GM20431 (cell line): ENCODE results near the gene HOXC5.
"Not testable (repeated sequence)": the region's sequence is repeated elsewhere in the genome, so short reads cannot be mapped to it uniquely, and the experiment has no call there.

Experiments used
- in situ Hi-C: fragments of 300-500 bp; cut with MseI, MboI; formaldehyde crosslinking; loops from one replicate; pipeline ENCODE4 v1.15.0; 2020; ENCODE audit warnings: low sequenced_read_pairs; ENCODE audit not compliant: unreplicated experiment

HOXC5 gene

DNA sequence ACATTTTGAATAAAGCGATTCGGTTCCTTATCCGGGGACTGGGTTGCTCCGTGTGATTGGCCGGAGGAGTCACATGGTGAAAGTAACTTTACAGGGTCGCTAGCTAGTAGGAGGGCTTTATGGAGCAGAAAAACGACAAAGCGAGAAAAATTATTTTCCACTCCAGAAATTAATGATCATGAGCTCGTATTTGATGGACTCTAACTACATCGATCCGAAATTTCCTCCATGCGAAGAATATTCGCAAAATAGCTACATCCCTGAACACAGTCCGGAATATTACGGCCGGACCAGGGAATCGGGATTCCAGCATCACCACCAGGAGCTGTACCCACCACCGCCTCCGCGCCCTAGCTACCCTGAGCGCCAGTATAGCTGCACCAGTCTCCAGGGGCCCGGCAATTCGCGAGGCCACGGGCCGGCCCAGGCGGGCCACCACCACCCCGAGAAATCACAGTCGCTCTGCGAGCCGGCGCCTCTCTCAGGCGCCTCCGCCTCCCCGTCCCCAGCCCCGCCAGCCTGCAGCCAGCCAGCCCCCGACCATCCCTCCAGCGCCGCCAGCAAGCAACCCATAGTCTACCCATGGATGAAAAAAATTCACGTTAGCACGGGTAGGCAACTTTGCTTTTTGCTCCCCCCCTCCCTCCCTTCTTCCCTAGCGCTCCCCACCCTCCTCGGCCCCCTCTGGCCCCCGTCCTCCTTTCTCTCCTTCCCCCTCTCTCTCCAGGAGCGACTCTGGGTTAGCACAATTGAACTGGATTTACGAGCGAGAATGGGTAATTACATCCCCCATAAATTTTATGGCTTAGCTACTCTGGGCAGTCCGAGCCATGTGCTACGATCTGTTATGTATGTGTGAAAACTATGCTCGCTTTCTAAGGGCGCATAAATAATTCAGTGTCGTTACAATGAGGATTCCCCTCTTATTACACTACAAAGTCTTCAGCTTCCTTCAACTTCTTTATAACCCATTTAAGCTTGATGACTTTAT is 21.2 kb downstream of the HOXC5 start, which contains the start of gene HOXC4:
Gene HOXC4, plus strand, starts transcription at position 85 of the 991 bp plus-strand sequence. Its CDS starts 88 bp downstream, at position 173.
- in situ Hi-C loops: no loop called here

DNA sequence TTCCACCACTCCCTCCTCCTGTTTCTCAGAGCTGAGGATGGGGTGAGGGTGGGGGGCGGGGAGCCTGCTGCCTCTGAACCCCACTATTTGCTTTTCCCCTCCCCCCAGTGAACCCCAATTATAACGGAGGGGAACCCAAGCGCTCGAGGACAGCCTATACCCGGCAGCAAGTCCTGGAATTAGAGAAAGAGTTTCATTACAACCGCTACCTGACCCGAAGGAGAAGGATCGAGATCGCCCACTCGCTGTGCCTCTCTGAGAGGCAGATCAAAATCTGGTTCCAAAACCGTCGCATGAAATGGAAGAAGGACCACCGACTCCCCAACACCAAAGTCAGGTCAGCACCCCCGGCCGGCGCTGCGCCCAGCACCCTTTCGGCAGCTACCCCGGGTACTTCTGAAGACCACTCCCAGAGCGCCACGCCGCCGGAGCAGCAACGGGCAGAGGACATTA is 21.9 kb downstream of the HOXC5 start:
- in situ Hi-C loops: no loop called here

DNA sequence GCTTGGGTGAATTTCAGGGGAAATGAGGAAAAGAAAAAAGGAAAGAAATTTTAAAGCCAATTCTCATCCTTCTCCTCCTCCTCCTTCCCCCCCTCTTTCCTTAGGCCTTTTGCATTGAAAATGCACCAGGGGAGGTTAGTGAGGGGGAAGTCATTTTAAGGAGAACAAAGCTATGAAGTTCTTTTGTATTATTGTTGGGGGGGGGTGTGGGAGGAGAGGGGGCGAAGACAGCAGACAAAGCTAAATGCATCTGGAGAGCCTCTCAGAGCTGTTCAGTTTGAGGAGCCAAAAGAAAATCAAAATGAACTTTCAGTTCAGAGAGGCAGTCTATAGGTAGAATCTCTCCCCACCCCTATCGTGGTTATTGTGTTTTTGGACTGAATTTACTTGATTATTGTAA is 22.7 kb downstream of the HOXC5 start:
- in situ Hi-C loops: no loop called here

DNA sequence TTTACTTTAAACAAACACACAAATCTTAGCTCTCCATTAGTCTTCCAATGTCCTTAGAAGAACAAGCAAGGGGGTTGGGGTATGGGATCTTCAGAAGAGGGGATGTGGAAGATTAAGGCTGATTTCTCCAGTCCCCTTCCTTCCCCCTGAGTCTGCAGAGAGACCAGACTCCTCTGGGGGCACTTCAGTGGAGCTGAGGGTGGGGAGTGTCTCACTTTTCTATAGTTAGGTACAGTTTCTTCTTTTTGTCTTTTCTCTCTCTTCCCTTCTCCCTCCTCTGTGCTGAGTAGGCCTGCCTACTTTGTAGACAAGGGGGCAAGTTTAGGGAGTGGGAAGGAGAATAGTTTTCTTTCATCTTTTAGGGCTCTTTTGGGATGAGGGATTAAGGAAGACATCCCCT is 23.3 kb downstream of the HOXC5 start:
- in situ Hi-C loops: no loop called here

DNA sequence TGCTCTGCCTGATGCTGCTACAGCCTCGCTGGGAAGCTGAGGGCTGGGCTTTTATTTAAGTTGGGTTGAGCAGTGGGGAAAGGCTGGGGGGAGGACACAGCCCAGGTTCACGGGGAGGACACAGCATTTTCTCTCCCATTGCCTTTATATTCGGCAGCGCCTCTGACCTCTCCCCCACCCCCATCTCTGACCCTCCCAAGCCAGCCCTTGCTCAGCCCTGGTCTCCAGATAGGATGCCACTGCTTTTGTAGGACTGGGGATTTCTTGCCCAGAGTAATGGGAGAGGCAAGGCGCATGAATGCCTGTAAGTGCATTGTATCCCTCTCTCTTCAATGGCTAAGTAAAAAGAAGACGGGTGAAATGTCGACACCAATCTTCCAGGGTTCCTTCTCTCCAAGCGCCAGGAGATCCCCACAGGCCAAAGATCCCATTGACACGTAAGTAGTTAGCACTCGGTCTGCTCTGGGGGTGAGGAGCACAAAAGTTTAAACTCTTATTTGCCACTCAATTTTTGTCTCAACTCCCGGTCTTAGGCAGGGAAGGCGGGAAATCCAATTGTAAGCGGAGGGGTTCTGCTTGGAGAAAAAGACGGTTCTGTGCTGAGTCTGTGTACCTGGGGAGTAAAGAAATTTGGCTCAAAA is 25.4 kb downstream of the HOXC5 start:
- in situ Hi-C loops: no loop called here

DNA sequence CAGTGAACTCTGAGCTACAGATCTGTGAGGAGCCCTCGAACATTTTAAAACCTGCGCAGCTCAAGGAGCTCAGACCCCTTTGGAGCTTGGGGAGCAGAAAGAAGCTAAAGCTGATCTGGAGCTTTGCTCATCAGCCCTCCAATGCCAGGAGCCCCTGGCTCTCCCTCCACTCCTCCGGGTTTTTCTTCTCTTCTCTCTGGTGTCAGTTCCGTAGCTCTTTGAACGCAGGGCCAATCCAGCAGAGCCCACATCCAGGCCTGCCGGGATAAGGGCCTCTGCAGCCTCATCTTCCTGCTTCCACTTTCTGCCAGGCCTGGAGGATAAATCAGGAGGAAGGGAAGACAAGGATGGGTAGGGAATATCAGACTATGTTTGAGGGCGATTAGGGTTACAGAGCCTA is 26.8 kb downstream of the HOXC5 start:
- in situ Hi-C loops: no loop called here

DNA sequence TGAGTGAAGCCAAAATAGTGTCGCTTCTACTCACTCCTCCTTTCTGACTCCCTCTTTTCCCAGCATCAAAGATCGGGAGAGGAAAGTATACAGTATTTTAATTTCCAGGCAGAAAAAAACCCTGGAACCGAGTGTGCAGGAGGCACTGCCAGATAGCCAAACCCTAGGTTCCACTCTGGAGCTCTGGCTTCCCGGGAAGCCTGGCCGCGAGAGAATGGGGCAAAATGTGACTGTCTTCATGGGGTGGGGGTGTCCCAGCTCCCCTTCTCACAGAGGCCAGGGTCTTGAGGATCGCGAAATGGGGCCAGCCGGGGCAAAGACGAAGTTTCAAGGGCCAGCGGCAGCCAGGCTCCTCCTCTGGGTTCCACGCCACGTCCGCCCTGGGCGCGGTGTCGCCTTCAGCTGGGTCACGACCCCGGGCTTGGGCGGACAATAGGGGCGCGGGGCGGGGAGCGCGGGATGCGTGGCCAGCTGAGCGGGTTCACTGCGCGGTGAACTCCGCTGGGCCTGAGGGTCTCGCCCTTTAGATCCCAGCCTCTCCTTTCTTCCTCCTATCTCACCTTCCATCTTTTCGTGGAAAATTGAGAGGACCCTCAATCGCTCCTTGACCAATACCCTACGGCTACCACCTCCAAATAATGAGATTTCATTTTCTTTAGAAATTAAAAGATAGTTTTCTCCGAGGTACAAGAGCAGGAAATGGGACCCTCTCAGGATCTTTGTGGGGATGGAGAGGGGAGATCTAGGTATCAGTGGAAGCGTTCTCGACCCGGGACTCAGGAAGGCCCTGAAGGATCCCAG is 27.5 kb downstream of the HOXC5 start:
- in situ Hi-C loops: no loop called here

DNA sequence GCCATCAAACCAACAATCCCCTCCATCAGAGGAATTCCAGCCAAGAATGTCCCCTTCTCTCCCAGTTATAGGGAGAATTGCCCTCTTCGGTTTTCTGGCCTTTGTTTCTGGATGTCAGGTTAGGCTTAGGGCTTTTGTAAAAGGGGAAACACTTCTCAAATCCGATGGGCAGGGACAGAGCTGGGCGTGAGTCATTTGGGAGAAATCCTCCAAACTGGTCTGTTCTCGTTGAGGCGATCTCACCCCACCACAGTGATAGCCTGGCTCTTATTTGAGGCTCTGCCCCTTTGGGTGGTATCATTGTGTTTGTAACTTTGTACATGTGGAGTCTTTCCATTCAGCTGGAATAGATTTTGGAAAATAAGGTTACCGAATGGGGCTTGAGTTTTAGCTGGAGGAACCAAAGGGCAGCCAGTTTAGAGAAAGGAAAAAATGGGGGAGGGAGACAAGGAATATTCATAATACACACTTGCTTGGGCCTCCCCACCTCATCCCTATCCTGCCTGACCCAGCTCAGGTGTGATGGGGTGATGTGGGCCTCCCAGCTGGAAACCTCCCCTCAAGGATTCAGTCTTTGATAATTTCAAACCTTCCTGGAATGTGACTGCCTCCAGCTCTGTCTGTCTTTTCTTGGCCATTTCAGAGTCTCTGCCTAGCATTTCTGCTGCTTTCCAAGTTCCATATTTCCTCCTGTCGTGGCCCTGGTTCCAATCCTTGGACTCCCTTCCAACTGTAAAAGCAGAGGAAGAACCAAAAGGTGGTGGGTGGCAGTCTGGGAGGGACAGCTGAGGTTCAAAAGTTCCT is 28.3 kb downstream of the HOXC5 start:
- in situ Hi-C loops: no loop called here

DNA sequence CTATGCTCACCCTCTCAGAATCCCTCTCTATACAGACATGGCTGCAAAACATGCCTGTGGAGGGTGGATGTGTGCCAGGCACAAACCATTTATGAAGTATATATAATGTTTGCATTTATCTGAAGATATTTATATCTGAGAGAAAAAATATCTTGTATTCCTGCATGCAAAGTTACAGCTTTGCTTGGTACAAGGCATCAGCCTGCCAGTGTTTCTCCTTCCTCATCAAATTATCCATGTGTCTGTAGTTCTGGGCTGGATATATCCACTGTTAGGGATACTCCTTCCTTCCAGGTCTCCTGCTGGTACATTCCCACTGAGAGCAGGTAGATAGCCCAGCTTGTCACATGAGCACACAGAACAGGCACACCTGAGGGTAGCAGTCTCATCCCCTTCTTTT is 32.8 kb downstream of the HOXC5 start:
- in situ Hi-C loops: no loop called here

DNA sequence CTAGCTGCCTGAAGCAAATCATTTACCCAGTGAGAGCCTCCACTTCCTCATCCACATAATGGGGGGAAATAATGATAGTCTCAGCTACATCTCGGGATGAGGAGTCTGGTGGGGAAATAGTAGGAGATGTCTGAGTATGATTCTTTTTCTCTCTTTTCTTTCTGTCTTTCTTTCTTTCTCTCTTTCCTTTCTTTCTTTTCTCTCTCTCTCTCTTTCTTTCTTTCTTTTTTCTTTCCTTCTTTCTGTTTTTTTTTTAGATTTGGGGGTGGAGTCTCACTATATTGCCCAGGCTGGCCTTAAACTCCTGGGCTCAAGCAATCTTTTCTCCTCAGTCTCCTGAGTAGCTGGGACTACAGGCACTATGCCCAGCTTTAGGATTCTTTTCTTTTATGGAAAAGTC is 33.6 kb downstream of the HOXC5 start:
- in situ Hi-C loops: no loop called here

DNA sequence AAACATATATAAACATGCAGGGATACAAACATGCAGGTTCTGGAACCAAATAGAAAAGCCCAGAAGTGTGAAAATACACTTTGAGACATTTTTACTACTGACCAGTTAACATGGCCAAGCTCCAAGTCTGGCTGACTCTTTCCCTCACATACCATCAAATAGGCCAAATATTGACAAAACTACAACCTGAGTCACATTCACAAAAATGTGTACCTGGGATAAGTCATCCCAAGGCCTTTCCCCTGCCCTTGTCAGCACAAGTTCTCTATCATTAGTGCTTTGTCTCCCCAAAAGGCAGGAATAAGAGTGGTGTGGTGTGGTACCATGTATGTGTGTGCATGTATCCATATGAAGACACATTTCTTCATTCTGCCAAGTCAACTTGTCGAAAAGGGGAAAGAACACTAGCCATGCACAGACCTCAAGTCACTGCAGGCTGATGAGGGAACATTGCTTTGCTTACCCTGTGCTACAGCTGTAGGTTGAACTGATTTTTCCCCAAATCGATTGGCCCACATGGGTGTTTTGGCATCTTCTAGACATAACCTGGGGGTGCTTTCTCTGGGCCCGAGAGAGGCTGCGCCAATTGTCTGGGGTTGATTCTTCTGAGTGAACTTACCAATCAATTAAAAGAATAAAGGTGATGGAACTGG is 35.7 kb downstream of the HOXC5 start:
- in situ Hi-C loops: no loop called here

DNA sequence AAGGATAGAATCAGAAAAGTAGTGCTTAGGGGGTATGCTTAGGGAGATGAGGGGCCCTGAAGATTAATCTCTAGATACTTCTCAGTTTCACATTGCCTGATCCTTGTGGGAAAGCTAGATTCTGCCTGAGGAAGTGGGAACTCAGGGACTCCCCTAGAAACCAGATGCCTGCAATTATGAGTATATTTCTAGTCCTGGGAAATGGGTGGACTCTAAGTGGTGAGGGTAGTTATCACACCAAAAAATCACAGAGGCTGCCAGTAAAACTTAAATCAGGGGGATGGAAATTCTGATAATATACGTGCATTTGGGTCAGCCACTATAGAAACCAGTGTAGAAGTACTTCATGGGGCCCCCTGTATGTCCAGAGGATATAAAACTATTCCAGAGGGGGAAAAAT is 39.1 kb downstream of the HOXC5 start:
- in situ Hi-C loops: no loop called here

DNA sequence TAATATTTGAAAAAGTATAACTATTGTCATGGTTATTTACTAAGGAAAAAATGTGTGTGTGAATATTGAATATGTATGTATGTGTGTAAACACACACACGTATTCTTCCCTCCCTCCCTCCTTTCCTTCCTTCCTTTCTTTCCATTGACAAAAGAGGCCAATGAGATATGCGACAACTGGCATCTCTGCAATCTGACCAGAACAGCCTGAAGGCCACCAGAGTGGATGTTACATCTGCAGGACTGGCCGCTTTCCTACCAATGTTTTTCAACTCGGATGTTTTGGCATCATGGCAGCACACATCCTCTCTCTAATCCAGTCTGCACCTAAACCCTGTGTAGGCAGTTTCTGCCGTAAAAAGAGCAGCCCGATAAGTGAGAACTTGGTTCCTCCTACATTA is 41.5 kb downstream of the HOXC5 start:
- in situ Hi-C loops: no loop called here

DNA sequence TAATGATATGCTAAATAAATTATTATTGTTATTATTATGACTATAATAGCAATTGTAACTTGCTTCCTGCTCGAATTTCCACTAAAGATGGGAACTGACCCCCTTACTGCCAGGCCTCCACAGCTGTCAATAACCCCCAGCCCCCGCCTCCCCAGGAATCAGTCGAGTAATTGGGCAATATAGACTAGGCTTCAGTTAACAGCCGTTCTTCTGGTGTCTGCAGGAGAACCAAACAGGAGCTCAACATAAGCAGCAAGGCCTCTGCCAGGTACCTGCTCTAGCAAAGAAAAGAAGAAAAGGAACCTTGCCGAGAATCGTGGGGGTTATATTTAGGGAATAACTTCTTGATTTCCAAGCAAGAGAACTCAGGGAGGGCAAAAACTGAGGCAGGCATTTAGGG is 42.6 kb downstream of the HOXC5 start:
- in situ Hi-C loops: no loop called here

DNA sequence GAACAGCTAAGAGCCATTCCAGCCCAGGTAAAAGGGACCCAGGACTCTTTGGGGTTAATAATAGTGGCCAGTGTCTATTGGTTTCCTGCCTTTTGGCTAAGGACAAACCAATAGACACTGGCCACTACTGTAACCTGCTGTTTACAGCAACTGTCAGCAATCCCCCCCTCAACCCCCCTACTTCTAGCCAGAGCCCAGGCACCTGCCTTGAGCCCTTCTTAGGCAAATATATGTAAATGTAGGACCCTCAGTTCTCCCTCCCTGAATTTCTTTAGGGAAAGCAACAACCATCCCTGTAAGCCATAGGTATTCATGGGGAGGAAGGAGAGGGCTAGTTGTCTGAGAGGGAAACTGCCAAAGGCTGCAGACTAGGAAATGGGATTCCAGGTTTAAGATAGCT is 43.1 kb downstream of the HOXC5 start:
- in situ Hi-C loops: no loop called here

DNA sequence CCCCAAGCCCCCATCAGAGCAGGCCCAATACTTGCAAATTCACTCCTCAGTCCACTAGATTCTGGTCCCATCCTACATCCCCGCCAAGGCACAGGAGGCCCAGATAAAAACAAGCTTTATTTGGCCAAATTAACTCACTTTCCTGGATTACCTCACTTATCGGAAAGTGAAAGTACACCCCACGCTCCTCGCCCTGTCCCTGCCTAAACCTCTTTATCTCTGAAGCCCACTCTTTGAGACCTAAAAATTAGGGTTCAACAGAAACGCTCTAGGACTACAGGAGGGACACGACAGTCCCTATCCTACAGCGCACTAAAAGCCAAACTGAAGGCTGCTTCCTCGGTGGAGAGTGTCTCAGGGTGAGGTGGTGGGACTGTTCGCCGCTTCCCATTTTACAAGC is 45.0 kb downstream of the HOXC5 start:
- in situ Hi-C loops: not testable (repeated sequence)

DNA sequence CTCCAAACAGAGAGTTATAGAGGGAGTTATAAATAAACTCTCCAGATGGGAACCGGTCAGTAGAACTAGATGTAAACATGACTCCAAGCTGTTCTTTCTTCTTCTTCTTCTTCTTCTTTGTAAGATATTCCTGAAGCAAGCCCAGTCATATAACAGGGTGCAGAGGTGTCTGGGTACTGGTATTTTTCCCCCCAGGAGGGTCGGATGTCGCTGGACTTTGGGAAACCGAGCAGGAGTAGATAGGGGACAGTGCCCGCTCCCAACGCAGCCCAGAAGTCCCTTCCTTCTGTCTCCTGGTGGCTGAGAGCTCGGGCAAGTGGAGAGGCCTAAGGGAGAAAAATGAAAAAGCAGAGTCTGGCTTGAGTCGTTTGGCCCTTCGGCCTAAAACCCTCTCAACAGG is 46.3 kb downstream of the HOXC5 start:
- in situ Hi-C loops: not testable (repeated sequence)

DNA sequence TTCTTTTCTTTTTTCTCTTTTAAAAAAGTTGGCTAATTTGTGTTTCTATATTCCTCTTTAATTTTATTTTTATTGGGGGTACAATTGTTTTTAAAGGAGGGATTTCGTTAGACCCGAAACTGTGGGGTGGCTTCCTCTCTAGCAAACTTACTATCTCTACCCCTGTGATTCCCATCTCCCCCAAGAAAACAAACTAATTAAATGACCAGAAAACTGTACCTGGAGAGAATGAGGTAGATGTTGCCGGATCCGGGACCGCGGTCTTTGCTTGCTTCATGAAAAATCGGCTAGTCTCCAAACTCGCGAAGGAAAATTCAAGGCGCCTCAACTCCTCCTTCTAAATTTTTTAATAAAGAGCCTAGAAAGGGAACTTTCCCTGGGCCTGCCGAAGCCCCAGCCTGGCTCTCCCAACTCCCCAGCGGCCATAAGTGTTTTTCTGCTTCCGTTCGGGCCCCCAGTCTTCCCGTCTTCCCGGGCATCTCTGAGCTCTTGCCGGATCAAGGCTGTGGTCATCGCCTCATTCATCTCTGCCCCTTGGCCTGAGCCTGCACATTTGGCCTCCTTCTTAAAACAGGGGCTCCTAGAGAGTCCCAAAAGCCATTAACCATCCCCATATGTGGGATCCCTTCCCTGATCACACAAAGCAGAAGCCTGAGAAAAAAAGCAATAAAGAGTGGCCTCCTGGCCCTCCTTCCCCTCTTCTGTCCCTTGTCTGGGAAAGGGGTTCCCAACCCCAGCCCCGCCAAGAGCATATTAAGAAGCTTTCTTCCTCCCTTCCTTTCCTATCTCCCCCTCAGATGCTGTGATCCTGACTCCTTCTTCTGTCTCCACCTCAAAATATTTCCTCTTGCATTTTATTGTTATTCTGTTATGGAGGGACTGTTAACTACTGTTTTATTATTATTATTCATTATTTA is 47.4 kb downstream of the HOXC5 start:
- in situ Hi-C loops: not testable (repeated sequence)
